Measurements from ENCODE around the gene KLHL5.
"Not testable (repeated sequence)": the region's sequence is repeated elsewhere in the genome, so short reads cannot be mapped to it uniquely, and the experiment has no call there.

KLHL5 gene

DNA sequence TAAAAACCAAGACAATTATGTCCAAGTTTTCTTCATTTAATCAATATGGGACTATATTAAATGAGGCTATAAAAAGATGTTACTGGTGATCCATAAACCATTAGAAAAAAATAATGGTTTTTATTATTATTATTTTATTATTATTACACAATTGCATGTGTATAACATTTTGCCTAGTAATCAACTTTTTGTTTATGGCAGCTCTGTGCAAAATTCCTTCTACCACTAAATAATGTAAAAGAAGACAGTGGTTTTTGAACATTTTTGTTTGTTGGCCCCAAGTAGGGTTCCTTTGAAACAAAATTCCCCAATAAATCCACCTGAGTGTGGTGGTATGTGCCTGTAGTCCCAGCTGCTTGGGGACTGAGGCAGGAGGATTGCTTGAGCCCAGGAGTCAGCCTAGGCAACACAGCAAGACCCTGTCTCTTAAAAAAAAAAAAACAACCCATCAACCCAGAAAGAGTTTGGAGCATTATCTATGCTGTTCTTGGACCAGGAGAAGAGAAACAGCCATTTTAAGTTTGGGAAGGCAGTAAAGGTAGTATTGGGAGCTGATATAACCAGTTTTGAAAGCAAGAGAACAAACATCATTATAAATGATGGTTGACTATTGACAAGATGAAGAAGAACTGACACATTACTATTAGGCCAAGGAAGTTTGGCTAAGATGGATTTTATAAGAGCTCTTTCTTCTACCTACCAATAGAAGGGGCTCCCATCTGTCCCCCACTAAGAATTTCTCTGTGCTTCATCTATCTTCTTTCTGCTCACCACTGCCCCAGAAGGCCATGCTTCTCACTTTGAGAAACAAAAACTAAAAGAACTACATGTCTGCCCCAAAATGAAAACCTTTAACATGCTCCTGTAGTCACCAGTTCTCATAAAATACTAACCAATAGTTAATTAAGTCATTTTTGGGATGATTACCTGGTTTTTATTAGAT is 32.0 kb upstream of the KLHL5 start:
- no peak overlapping the region for H3K9ac ChIP-seq
- H3K4me3 ChIP-seq (ENCODE audit: low read depth, low read length), result no peak overlapping the region
- H2AFZ ChIP-seq, result peak overlapping the region; percentile 22
- H3K27ac ChIP-seq, result no peak overlapping the region
- no peaks in the 10 kb centered on the region for H3K27me3 ChIP-seq (ENCODE audit: control insufficient read depth, insufficient read depth, low read length)
- H3K4me2 ChIP-seq (ENCODE audit: low read length), result no peak overlapping the region
- no peaks in the 10 kb centered on the region for H3K36me3 ChIP-seq (ENCODE audit: control insufficient read depth, insufficient read depth, low read length)
- TF ChIP-seq, protein P1, sequence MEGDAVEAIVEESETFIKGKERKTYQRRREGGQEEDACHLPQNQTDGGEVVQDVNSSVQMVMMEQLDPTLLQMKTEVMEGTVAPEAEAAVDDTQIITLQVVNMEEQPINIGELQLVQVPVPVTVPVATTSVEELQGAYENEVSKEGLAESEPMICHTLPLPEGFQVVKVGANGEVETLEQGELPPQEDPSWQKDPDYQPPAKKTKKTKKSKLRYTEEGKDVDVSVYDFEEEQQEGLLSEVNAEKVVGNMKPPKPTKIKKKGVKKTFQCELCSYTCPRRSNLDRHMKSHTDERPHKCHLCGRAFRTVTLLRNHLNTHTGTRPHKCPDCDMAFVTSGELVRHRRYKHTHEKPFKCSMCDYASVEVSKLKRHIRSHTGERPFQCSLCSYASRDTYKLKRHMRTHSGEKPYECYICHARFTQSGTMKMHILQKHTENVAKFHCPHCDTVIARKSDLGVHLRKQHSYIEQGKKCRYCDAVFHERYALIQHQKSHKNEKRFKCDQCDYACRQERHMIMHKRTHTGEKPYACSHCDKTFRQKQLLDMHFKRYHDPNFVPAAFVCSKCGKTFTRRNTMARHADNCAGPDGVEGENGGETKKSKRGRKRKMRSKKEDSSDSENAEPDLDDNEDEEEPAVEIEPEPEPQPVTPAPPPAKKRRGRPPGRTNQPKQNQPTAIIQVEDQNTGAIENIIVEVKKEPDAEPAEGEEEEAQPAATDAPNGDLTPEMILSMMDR (IDR thresholded peaks at IDR 0.05), result no peak
- no peaks in the 10 kb centered on the region for H3K79me2 ChIP-seq
- no peaks in the 10 kb centered on the region for H3K9me3 ChIP-seq (ENCODE audit: control insufficient read depth, low read length)
- H3K4me1 ChIP-seq, result no peaks in the 10 kb centered on the region

DNA sequence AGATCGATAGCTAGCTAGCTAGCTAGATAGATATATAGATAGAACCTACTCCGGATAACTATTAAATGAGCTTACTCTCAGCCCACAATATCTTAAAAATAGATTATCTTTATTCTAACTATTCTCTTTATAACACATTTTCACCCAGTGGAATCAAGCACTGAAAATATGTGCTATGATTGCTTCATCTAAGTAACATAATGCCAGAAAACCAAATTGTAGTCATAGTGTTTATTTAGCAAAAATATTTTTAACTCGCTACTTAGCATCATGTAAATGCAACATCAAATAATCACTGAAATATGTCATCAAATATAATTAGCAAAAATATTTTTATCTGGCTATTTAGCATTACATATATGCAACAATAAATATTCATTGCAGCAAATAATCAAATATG is 31.3 kb upstream of the KLHL5 start:
- Histone ChIP-seq H3K79me2 (no peaks in the 10 kb centered on the region), H3K36me3 (ENCODE audit: control insufficient read depth, insufficient read depth, low read length) (no peaks in the 10 kb centered on the region), H3K4me3 (ENCODE audit: low read depth, low read length) (no peak overlapping the region), H3K27me3 (ENCODE audit: control insufficient read depth, insufficient read depth, low read length) (no peaks in the 10 kb centered on the region), H2AFZ (peak overlapping the region; percentile 22), H3K4me2 (ENCODE audit: low read length) (no peak overlapping the region), H3K9ac (no peak overlapping the region), H3K4me1 (no peaks in the 10 kb centered on the region), H3K27ac (no peak overlapping the region), H3K9me3 (ENCODE audit: control insufficient read depth, low read length) (no peaks in the 10 kb centered on the region)
- TF ChIP-seq, protein P1 (IDR thresholded peaks at IDR 0.05), result no peak

DNA sequence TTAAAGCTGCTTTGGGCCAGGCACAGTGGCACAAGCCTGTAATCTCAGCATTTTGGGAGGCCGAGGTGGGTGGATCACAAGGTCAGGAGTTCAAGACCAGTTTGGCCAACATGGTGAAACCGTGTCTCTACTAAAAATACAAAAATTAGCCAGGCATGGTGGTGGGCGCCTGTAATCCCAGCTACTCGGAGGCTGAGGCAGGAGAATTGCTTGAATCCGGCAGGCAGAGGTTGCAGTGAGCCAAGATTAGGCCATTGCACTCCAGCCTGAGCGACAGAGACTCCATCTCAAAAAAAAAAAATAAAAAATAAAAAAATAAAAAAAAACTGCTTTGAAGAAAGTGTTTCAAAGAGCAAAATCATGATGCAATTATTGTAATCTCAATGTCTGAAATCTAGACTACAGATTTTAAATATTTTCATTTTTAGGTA is 30.4 kb upstream of the KLHL5 start:
- not testable (repeated sequence) for H2AFZ ChIP-seq; H3K27me3 ChIP-seq (ENCODE audit: control insufficient read depth, insufficient read depth, low read length); H3K9ac ChIP-seq; H3K27ac ChIP-seq; H3K4me1 ChIP-seq; H3K9me3 ChIP-seq (ENCODE audit: control insufficient read depth, low read length); H3K4me3 ChIP-seq (ENCODE audit: low read depth, low read length); H3K79me2 ChIP-seq; H3K36me3 ChIP-seq (ENCODE audit: control insufficient read depth, insufficient read depth, low read length); H3K4me2 ChIP-seq (ENCODE audit: low read length)

DNA sequence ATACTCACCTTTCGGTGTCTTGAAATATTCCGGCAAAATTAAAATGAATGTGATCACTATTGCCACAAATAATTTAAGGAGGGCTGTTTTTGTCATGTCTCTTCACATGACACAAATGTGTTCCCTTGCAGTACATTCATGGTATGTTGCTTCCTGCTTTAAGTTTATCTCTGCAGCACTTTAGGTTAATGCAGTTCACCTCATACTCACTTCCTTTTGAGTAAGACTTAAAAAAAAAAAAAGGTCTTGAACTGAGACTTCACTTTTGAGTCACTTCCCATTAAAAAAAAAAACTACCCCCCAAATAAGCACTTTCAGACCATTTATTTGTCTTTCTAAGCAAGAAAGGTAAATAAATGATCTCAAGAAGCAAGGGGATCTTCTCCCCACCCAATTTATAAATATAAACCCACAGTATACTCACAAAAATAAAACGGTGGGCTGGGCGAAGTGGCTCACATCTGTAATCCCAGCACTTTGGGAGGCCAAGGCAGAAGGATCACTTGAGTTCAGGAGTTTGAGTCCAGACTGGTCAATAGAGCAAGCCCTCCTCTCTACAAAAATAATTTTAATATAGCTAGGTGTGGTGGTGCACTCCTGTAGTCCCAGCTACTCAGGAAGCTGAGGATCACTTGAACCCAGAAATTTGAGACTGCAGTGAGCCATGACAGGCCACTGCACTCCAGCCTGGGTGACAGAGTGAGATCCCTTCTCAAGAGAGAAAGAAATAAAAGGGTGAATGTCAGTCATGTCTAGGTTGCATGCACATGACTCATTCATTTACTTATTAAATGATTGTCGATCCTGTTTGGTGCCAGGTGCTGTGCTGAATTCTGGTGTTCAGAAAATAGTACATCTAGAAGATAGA is 29.6 kb upstream of the KLHL5 start, which contains the start of gene TMEM156:
Gene TMEM156 (minus strand): TSS at position 192 of the 868 bp plus-strand sequence. CDS start 96 bp downstream, at position 96.
- Histone ChIP-seq H3K27ac (no peak within 1 kb of the TSS), H3K9me3 (ENCODE audit: control insufficient read depth, low read length) (no peaks in the 10 kb centered on the region), H3K4me2 (ENCODE audit: low read length) (no peak within 1 kb of the TSS), H3K4me1 (no peaks in the 10 kb centered on the region), H3K4me3 (ENCODE audit: low read depth, low read length) (no peak within 1 kb of the TSS), H3K27me3 (ENCODE audit: control insufficient read depth, insufficient read depth, low read length) (no peaks in the 10 kb centered on the region), H3K9ac (no peak within 1 kb of the TSS), H3K79me2 (no peaks in the 10 kb centered on the region), H3K36me3 (ENCODE audit: control insufficient read depth, insufficient read depth, low read length) (no peaks in the 10 kb centered on the region), H2AFZ (no peak within 1 kb of the TSS)
- TF ChIP-seq, protein P1 (IDR thresholded peaks at IDR 0.05), result no peak

DNA sequence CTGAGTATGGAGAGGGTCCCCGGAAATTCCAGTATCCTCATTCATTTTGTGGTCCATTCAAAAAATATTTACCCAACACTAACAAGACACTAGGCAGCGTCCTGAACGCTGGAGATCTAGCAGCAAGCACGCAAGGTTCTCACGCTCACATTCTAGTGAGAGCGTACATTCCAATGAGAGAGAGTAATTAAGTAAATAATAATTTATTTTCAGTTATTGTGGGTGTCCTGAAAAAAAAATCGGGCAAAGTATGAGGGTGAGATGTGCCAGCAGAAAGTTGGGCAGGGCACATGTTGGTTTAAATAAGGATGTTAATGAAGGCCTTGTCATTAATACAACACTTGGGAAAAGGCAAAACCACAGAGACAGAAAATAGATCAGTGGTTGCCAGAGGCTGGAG is 25.9 kb upstream of the KLHL5 start:
- TF ChIP-seq, protein P1 (IDR thresholded peaks at IDR 0.05), result no peak
- Histone ChIP-seq H3K9ac (no peak overlapping the region), H3K4me3 (ENCODE audit: low read depth, low read length) (no peak overlapping the region), H3K27ac (no peak overlapping the region), H3K27me3 (ENCODE audit: control insufficient read depth, insufficient read depth, low read length) (no peaks in the 10 kb centered on the region), H3K9me3 (ENCODE audit: control insufficient read depth, low read length) (no peaks in the 10 kb centered on the region), H3K79me2 (no peaks in the 10 kb centered on the region), H3K4me2 (ENCODE audit: low read length) (no peak overlapping the region), H3K4me1 (no peaks in the 10 kb centered on the region), H2AFZ (no peak overlapping the region), H3K36me3 (ENCODE audit: control insufficient read depth, insufficient read depth, low read length) (no peaks in the 10 kb centered on the region)
